Stimulated activated CD8-positive, alpha-beta memory T cell treated with anti-CD3 and anti-CD28 coated beads, Interleukin-2, amount 100 ng/mL, for 48 hours (primary cell): ENCODE results near the gene RND2.

Source experiments
- DNase-seq, 2 donors: peaks; one replicate each; pipeline ENCODE4 v3.0.0-alpha.2; 2020; ENCODE audit warnings: low read depth in 2 of 2

Gene RND2

GRCh38 chr17:43006639-43007551 is 18.1 kb upstream of the RND2 start, which contains the start of gene IFI35:
TSS of gene IFI35 (plus strand) at chr17:43006784. CDS start at chr17:43006948, 164 bp downstream.
- peak; percentile 76 for DNase-seq

- no peak for DNase-seq
Observed at GRCh38 chr17:43010667-43011308, 14.2 kb upstream of the RND2 start.

GRCh38 chr17:43011728-43012472 is 13.1 kb upstream of the RND2 start:
- no peak for DNase-seq

GRCh38 chr17:43013296-43013695 is 11.7 kb upstream of the RND2 start:
- no peak for DNase-seq

- DNase-seq = no peak
Observed at GRCh38 chr17:43014020-43014648, 10.9 kb upstream of the RND2 start.

GRCh38 chr17:43014649-43015542 is 10.1 kb upstream of the RND2 start:
- no peak for DNase-seq

- DNase-seq = no peak
Observed at GRCh38 chr17:43015579-43015978, 9.5 kb upstream of the RND2 start.

GRCh38 chr17:43016216-43016615 is 8.8 kb upstream of the RND2 start:
- DNase-seq = no peak

GRCh38 chr17:43018008-43018853 is 6.8 kb upstream of the RND2 start:
- DNase-seq = no peak

GRCh38 chr17:43018932-43019331 is 6.1 kb upstream of the RND2 start:
- no peak for DNase-seq

- no peak for DNase-seq
Observed at GRCh38 chr17:43019418-43019817, 5.6 kb upstream of the RND2 start.

GRCh38 chr17:43020030-43020621 is 4.9 kb upstream of the RND2 start:
- no peak for DNase-seq

GRCh38 chr17:43020789-43021740 is 4.0 kb upstream of the RND2 start:
- DNase-seq = no peak

- peak; percentile 49 to 52 for DNase-seq
Observed at GRCh38 chr17:43021741-43022512, 3.1 kb upstream of the RND2 start, which contains the start of gene VAT1. TSS of gene VAT1 (minus strand) at chr17:43022385. CDS start at chr17:43022322, 63 bp downstream.

GRCh38 chr17:43025290-43025657 is 243 bp downstream of the RND2 start:
- no peak for DNase-seq

- DNase-seq = no peak
Observed at GRCh38 chr17:43025766-43026537, 921 bp downstream of the RND2 start.

GRCh38 chr17:43026595-43026994 is 1.6 kb downstream of the RND2 start:
- no peak for DNase-seq
